Measurements from ENCODE around the gene OXCT1.

Gene OXCT1

DNA sequence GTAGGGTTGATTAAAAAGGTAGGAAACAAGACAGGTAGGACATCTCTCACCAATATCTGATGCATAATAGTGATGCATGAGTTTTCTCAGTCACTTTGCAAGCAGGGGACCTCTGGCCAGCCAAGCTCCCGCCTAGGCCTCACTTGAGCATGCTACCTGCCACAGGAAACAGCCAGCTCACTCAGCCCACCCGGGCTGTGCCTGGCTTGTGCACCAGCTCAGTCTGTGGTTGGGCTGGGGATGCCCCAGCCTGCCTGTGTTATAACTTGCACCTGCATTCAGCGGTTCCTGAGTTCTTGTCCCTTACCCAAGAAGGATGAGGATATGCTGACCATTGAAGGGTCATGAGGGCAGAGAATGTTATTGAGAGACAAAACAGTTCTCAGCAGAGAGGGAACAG is 187.0 kb downstream of the OXCT1 start:
- POLR2A ChIA-PET, result no interaction called here

DNA sequence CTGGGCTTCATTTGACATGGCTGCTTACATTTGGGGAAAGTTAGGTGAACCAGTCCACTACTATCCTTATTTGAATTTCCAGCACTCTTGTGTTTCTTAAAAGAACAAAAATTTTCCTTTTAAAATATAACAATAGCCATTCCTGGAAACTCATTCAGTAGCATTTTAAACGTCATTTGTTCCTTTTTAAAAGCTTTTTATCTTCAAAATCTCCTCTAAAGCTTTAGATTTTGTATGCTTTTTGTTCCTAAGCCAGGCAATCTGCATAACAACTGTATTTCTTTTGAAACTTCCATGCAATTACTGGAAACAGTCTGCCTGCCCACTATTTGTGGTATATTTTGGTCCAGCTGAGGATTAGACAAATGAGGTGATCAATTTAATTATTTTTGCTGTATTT is 187.6 kb downstream of the OXCT1 start:
- POLR2A ChIA-PET, result no interaction called here
- no peaks in the 10 kb centered on the region for H3K36me3 ChIP-seq (ENCODE audit: control insufficient read depth in 2 of 2, insufficient read depth in 1 of 2, low read length in 2 of 2)
- no peaks in the 10 kb centered on the region for H3K4me1 ChIP-seq (ENCODE audit: control insufficient read depth, insufficient read depth, low read length)
- no peak overlapping the region for H3K4me3 ChIP-seq (ENCODE audit: low read depth, low read length)
- no peaks in the 10 kb centered on the region for H3K9me3 ChIP-seq (ENCODE audit: control insufficient read depth, insufficient read depth, low read depth, low read length)
- no peak overlapping the region for H3K27ac ChIP-seq (ENCODE audit: extremely low read depth, low read depth, low read length)
- CTCF ChIA-PET, result no interaction called here
- no peak for TF ChIP-seq ZNF501 (tag by site-specific recombination; IDR thresholded peaks at IDR 0.05)
- no peak for TF ChIP-seq ZNF175 (tag by site-specific recombination; IDR thresholded peaks at IDR 0.05)
- TF ChIP-seq MYNN (tag by site-specific recombination; IDR thresholded peaks at IDR 0.05; ENCODE audit: borderline replicate concordance), result no peak
- TF ChIP-seq ZEB2 (tag by site-specific recombination; IDR thresholded peaks at IDR 0.05), result no peak
- no peak for TF ChIP-seq ZNF19 (tag by site-specific recombination; IDR thresholded peaks at IDR 0.05; ENCODE audit: low read depth)
- no peak for TF ChIP-seq ZSCAN16 (tag by site-specific recombination; IDR thresholded peaks at IDR 0.05)
- no peak for TF ChIP-seq ZNF544 (tag by site-specific recombination; IDR thresholded peaks at IDR 0.05)
- no peak for TF ChIP-seq ZNF654 (tag by site-specific recombination; IDR thresholded peaks at IDR 0.05; ENCODE audit: low read depth)
- no peak for TF ChIP-seq ZNF24 (tag by site-specific recombination; IDR thresholded peaks at IDR 0.05)
- TF ChIP-seq ZNF664 (tag by site-specific recombination; IDR thresholded peaks at IDR 0.05), result no peak
- no peak for TF ChIP-seq ZNF530 (tag by site-specific recombination; IDR thresholded peaks at IDR 0.05; ENCODE audit: low read depth)
- TF ChIP-seq, protein P1, sequence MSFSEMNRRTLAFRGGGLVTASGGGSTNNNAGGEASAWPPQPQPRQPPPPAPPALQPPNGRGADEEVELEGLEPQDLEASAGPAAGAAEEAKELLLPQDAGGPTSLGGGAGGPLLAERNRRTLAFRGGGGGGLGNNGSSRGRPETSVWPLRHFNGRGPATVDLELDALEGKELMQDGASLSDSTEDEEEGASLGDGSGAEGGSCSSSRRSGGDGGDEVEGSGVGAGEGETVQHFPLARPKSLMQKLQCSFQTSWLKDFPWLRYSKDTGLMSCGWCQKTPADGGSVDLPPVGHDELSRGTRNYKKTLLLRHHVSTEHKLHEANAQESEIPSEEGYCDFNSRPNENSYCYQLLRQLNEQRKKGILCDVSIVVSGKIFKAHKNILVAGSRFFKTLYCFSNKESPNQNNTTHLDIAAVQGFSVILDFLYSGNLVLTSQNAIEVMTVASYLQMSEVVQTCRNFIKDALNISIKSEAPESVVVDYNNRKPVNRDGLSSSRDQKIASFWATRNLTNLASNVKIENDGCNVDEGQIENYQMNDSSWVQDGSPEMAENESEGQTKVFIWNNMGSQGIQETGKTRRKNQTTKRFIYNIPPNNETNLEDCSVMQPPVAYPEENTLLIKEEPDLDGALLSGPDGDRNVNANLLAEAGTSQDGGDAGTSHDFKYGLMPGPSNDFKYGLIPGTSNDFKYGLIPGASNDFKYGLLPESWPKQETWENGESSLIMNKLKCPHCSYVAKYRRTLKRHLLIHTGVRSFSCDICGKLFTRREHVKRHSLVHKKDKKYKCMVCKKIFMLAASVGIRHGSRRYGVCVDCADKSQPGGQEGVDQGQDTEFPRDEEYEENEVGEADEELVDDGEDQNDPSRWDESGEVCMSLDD (tag by site-specific recombination; IDR thresholded peaks at IDR 0.05), result no peak
- TF ChIP-seq ZNF292 (tag by site-specific recombination; IDR thresholded peaks at IDR 0.05; ENCODE audit: borderline replicate concordance, low read depth), result no peak
- no peak for TF ChIP-seq MZF1 (tag by site-specific recombination; IDR thresholded peaks at IDR 0.05; ENCODE audit: borderline replicate concordance)
- TF ChIP-seq ZNF214 (tag by site-specific recombination; IDR thresholded peaks at IDR 0.05; ENCODE audit: borderline replicate concordance), result no peak
- no peak for TF ChIP-seq BCL11B (tag by site-specific recombination; IDR thresholded peaks at IDR 0.05; ENCODE audit: low read depth)
- no peak for TF ChIP-seq ZNF146 (tag by site-specific recombination; IDR thresholded peaks at IDR 0.05)
- TF ChIP-seq ZNF112 (tag by site-specific recombination; IDR thresholded peaks at IDR 0.05), result no peak
- no peak for TF ChIP-seq ZNF138 (tag by site-specific recombination; IDR thresholded peaks at IDR 0.05; ENCODE audit: borderline replicate concordance)
- TF ChIP-seq ZFHX2 (tag by site-specific recombination; conservative IDR thresholded peaks at IDR 0.05), result no peak

More for the DNA sequence above, 187.0 kb downstream of the OXCT1 start:
- H3K27ac ChIP-seq (ENCODE audit: extremely low read depth, low read depth, low read length), result no peak overlapping the region
- TF ChIP-seq ZBTB21 (tag by site-specific recombination; IDR thresholded peaks at IDR 0.05), result no peak
- no peak for TF ChIP-seq ZNF23 (tag by site-specific recombination; IDR thresholded peaks at IDR 0.05; ENCODE audit: borderline replicate concordance)
- no peak for TF ChIP-seq ZNF391 (tag by site-specific recombination; IDR thresholded peaks at IDR 0.05; ENCODE audit: borderline replicate concordance, low read depth)
- TF ChIP-seq ZNF792 (tag by site-specific recombination; IDR thresholded peaks at IDR 0.05), result no peak
- no peak for TF ChIP-seq RBAK (tag by site-specific recombination; IDR thresholded peaks at IDR 0.05)
- TF ChIP-seq, protein P2, sequence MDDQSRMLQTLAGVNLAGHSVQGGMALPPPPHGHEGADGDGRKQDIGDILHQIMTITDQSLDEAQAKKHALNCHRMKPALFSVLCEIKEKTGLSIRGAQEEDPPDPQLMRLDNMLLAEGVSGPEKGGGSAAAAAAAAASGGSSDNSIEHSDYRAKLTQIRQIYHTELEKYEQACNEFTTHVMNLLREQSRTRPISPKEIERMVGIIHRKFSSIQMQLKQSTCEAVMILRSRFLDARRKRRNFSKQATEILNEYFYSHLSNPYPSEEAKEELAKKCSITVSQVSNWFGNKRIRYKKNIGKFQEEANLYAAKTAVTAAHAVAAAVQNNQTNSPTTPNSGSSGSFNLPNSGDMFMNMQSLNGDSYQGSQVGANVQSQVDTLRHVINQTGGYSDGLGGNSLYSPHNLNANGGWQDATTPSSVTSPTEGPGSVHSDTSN (CRISPR knock-in tag; IDR thresholded peaks at IDR 0.05), result no peak
- no peak for TF ChIP-seq ZNF324 (tag by site-specific recombination; IDR thresholded peaks at IDR 0.05)
- TF ChIP-seq ZNF791 (tag by site-specific recombination; IDR thresholded peaks at IDR 0.05), result no peak
- no peaks in the 10 kb centered on the region for H3K36me3 ChIP-seq (ENCODE audit: control insufficient read depth in 2 of 2, insufficient read depth in 1 of 2, low read length in 2 of 2)
- CTCF ChIA-PET, result no interaction called here
- H3K4me3 ChIP-seq (ENCODE audit: low read depth, low read length), result no peak overlapping the region
- H3K9me3 ChIP-seq (ENCODE audit: control insufficient read depth, insufficient read depth, low read depth, low read length), result no peaks in the 10 kb centered on the region
- H3K4me1 ChIP-seq (ENCODE audit: control insufficient read depth, insufficient read depth, low read length), result no peaks in the 10 kb centered on the region

All from HEK293 (cell line).